GM19099 (cell line): ENCODE data around the gene CZIB.

Experiments used
- POLR2A ChIP-seq: IDR thresholded peaks from 3 replicates; pipeline ENCODE4 v1.6.1; 2011; ENCODE audit warnings: low read depth; ENCODE audit not compliant: insufficient read length; ENCODE audit errors: extremely low read depth

The CZIB gene

DNA sequence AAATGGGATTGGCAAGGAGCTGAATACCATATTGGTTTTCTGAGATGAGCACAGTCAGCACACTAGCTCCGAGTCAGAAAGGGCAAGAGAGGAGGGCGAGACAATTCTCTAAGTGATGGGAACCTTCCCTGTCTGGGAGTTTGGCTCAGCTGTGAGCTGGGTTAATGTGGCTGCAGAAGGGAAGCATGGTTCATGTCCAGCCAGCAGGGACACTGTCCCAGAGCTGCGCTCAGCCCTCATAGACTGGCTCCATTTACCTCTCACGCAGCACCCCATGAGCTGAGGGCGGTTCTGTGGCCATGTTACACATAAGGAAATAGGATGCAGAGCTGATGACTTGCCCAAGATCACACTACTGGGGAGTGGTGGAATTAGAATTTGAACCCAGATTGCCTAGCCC lies 39.5 kb downstream of the CZIB start:
- no peak for TF ChIP-seq POLR2A

DNA sequence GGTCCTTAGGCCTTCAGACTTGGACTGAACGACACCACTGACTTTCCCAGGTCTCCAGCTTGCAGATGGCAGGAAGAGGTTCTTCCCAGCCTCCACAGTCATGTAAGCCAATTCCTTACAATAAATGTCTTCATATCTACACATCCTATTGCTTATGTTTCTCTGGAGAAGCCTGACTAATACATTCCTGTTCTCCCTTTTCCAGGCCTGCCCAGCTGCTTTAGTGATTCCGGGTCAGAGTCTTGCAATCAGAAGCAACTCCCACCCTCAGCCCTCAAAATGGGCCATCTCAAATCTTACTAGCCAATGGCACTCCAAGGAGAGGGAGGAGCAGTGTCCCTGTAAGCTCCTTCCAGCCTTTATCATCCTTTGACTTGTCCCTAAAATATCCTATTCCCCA lies 40.2 kb downstream of the CZIB start:
- no peak for TF ChIP-seq POLR2A

DNA sequence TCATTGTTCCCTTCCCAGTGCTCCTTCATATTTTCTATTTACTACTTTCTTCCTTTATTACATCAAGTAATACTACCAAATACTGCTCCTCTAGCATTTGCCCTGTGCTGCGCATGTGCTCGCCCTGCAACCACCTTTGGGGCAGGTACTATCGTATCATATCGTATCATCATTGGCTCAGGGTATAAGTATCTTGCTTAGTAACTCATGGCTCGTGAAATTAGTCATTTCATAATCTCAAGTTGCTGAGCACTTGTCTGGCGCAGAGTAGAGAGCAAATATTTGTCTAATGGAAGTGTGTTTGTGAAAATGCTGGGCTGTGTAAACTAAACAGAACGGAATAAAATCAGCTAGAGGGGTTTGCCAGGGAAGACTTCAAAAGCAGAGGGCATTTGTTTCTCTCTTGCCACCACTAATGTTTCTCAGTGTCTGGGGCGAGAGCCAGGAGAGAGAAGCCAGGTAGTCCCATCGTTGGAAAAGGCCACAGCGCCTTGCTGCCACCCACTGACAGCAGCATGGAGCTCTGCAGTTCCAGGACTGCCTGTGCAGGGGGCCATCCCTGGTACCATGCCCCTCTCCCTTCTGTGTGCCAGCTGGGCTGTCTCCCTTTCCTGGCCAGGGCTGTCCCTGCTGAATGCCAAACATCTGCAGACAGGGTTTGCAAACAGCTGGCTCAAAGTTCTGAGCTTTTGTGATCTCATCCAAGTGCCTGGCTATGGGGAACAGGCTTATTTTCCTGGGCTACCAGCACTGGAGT lies 43.8 kb downstream of the CZIB start:
- no peak for TF ChIP-seq POLR2A

DNA sequence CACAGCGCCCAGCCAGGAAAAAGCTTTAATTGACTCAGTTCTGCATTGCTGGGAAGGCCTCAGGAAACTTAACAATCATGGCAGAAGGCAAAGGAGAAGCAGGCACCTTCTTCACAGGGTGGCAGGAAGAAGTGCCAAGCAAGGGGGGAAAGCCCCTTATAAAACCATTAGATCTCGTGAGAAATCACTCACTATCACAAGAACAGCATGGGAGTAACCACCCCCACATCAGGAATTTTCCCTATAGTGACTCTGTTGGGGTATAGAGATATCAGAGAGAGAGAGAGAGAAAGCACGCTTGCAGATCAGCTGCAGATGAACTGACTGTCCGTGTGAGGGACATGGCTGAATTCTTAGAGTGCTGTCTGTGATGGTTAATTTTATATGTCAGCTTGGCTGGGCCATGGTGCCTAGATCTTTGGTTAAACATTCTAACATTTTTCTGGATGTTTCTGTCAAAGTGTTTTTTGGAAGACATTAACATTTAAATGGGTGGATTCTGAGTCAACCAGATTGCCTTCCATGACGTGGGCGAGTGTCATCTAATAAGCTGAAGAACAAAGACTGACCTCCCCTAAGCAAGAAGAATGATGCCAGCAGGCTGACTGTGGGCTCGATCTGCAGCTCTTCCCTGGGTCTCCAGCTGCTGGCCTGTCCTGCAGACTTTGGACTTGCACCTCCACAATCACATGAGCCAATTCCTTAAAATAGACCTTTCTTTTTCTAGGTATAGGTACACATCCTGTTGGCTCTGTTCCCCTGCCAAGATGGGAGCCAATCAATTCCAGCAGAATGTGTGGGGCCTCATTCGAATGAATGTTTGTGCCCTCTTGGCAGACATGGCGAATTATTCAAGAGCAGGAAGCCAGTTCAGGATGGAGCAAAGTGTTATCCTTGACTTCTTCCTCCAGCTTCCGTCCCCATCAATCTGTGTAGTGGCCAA lies 45.2 kb downstream of the CZIB start:
- TF ChIP-seq POLR2A, result no peak

DNA sequence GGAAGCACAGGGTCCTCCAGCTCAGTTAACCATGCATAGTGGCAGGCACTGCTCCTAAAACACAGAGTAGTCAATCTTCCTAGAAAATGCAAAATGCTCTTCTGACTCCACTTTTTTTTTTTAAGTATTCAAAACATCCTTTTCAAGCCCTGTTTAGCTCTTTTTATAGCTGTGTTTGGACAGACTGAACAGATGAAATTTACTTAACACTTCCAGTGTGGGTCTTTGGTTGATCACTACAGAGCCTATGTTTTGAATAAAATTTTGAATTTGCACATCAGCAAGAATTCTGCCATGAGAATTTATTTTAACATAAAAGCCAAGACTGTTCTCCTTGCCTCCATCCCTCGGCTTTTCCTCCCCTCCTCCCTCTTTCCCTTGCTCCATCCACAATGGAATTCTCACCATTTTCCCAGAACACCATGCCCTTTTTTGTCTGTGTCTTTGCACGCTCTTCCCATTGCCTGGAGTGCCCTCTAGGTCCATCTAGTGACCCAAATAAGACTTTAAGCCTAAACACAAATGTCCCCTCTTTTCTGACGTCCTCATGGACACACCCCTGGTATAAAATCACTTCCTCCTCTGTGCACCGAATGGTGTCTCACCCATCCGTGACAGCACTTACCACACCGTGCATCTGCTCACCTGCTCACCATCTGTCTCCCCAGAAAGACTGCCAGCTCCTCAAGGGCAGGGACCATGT lies 47.9 kb downstream of the CZIB start:
- TF ChIP-seq POLR2A, result no peak

DNA sequence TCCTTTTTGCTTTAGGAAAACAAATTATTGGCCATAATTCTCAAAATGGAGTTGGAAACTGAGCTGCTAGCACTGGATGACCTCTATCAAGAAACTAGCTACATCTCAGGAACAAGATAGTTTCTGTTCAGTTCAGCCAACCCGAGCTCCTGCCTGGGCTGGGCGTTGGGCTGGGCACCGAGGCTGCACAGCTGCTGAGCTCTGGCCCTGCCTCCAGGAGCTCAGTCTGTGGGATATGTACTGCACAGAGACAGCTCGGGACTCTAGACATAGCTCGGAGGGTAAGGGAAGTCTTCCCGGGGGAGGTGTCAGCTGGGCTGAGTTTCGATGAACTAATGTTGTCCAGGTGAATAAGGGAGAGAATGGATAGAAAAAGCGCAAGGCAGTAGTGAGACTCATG lies 53.5 kb downstream of the CZIB start:
- no peak for TF ChIP-seq POLR2A

DNA sequence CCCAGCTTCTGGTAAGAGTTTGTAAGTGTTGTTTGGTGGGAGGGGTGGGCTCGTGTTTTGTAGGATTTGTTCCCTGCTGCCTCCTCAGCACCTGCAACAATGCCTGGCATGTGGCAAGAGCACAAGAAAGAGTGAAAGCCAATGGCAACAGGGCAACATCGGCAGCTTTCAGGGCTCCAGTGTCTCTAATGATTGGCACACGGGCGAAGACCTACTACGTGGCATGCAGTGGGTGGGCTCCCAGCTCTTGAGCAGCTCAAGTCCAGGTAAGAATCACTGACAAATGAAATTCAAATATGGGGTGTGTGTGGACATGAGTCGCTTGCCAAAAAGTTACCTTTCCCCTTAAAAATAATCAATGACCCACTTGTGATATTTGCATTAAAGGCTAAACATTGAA lies 54.1 kb downstream of the CZIB start:
- TF ChIP-seq POLR2A, result no peak

DNA sequence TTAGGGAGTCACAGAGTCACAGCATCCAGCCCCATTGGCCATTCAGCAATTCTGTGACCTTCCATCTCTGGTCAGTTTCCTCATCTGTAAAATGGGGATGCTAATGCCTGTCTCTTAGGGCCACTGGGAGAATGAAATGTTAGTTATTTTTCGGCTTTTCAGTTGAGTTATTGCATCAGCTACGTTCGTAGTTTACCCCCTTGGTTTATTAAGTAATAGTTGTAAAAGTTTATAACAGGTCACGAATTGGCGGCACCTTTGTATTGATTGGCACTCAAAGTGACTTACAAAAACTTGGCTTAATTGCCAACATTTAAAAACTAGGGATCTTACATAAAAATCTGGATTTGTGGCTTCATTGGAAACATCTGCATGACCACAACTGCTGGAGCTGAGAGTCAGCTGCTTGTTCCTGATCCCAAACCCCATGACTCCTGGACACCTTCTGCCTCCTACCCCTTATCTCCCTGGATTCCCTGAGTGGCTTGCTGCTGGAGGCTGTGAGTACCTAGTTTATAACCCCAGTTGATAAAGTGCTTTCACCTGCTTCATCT lies 54.9 kb downstream of the CZIB start:
- no peak for TF ChIP-seq POLR2A
